HG03378 (cell line): ENCODE data around the gene APBB3.

Experiments used
- ATAC-seq: cut with Tn5 transposase; IDR thresholded peaks from one replicate; pipeline ENCODE4 v1.9.1; 2021; ENCODE audit warnings: mild to moderate bottlenecking, moderate library complexity; ENCODE audit not compliant: unreplicated experiment

APBB3 gene

DNA sequence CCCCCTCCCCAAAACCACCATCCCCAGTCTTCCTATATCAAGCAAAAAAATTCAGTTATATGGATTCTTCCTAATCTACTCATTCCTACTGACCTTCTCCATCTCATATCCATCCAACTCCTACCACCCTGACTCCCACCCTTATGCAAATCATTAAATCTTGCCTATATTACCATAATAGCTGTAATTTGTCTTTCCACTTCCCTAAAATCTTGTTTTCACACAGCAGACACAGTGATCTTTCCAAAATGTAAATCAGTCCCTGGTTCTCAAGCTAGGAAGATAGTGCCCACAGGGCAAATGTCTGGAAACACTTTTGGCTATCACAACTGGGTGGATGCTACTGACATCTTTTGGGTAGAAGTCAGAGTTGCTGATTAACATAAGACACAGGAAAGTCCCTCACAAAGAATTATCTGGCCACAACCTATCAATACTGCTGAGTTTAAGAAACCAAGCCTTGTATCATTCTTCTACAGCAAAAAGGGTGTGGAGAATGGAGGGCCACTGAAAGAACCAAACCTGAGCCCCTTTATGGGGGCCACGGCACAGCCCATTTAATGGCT, 8.6 kb downstream of the APBB3 start:
- peak; percentile 27 for ATAC-seq

GRCh38 chr5:140554454-140554853, 9.9 kb downstream of the APBB3 start:
- no peak for ATAC-seq

DNA sequence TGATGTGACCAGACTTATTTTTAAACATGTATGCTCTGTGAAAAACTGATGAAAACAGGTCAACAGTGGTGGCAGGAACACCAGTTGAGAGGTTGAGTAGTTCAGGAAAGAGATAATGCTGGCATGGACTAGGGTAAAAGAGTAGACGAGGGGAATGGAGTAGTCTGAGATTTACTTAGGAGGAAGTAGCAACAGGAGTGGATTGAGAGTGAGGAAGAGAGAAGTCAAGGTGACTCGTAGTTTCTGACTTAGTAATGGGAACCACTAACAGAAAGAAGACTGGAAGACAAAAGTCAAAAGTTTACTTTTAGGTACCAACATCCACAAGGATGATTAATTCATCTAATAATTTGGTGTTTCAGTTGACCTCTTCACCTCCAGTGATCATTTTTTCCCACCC, 10.7 kb downstream of the APBB3 start:
- ATAC-seq: no peak

- ATAC-seq: no peak
Measured at GRCh38 chr5:140551872-140552271, 12.5 kb downstream of the APBB3 start.

DNA sequence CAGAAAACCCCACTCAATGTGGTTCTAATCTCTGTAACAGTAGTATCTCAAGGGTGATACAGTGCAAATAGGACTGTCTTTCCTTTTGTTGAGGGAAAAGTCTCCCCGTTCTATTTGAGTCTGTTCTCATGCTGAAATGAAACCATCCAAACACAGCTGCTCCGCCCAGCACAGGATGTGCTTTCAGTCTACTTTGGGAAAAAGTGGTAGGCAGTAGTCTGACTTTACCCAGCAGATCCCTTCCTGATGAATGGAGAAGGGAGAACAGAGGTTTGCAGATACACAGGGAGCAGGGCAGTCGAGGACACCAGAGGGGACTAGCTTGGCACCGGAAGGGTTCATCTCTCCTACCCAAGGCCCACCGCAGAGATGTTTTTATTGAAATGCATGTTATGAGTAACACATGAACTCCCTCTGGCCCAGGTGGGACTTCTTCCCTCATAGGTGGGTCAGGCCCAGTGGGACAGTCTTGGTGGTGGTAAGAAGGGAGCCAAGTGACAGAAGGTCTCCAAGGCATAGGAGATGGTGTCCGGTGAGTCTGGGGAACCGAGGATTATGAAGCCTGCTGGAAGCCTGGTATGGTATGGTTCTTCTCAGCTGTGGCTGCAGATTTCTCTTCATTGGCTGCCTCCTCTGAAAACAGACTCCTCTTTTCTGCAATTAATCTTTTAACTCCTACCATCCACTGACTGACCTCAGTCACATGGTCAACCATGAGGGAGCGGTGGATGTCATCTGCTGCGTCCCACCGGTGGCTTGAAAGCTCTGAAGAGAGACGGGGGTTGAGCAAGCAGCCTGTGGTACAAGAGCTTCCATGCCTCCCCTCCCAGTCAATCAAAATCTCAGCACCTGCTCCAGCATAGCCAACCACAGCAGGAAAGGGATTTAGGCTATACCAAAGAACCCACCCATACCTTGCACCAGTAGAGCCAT, 14.0 kb downstream of the APBB3 start:
- no peak for ATAC-seq

DNA sequence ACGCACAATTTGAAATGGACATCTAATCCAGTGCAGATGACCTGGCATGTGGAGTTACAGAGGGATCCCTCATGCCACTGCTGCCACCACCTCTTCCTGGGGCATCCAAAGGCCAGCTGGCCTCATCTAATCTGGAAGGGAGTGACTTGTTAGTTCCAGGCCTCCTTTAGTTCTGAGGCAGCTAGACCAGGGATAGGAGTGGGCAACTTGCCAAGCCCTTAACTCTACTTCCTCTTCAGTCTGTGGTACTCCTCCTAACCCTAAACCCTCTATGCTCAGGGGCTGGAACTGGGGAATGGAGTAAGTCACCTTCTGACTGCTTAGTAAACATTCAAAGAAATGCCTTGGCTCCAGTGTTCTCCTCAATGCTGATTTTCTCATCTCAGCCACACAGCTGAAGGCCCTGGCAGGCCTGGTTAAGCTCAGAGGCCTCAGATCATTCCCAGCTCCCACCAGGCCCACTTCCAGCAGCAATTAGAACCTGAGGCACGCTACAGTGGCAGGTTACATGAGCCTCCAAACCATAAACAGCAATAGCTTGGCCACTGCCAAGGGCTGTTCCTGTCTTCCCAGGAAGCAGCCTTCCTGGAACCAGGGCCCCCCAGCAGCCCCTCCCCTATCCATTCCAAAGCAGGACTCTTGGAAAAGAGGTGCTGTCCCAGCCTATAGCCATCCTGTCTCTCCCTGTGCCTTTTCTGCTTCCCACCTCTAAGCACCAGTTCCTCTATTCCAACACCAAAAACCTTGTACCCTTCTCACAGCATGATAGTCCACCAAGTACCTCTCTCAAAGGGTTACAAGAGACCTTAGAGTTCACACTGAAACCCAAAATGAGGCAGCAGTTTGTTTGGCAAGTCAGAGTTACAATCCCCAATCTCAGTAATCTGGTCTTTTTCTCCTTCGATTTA, 14.9 kb downstream of the APBB3 start:
- no peak for ATAC-seq

GRCh38 chr5:140548791-140549190, 15.6 kb downstream of the APBB3 start:
- no peak for ATAC-seq

DNA sequence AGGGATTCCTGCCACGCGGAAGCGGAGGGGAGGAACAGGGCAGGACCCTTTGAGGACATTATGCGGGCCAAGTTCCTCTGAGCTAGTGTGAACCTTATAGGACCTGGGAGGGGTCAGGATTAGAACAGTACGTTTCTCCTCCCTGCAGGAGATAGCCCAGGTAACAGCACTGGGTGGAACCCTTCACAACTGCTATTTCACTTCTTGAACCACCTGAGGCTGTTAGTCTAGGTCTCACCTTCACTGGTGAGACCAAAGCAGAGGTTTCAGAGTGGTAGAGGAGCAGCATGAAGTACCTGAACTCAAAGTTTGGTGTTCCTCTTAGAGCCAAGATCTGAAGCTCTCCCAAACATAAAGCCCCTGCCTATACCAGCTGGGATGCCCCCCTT, 16.1 kb downstream of the APBB3 start:
- no peak for ATAC-seq

- ATAC-seq: peak; percentile 97
Measured at GRCh38 chr5:140547508-140548299, 16.7 kb downstream of the APBB3 start, which contains the start of gene EIF4EBP3. Gene EIF4EBP3 (plus strand): TSS chr5:140547662. CDS start chr5:140547738, 76 bp downstream.

DNA sequence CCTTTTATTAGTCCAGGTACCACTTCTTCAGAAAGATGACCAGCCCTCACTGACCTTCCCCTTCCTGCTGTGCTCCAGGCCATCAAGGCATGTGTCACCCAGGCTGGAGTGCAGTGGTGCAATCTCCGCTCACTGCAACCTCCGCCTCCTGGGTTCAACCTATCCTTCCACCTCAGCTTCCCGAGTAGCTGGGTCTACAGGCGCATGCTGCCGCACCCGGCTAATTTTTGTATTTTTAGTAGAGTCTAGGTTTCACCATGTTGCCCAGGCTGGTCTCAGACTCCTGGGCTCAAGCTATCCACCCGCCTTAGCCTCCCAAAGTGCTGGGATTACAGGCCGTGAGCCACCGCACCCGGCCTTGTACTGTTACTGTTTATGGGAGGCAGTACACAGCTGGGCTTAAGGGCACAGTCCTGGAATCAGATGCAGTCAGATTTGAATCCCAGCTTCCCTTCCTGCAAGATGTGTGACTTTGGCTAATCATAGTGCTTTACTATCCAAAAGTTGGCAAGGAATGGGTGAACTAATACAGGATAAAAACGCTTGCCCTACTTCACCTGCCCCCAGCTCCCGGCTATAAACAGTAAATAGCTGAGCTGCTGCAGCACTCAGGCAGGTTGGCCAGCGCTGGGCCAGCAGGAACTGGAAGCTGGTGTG, 17.4 kb downstream of the APBB3 start:
- peak; percentile 15 for ATAC-seq

DNA sequence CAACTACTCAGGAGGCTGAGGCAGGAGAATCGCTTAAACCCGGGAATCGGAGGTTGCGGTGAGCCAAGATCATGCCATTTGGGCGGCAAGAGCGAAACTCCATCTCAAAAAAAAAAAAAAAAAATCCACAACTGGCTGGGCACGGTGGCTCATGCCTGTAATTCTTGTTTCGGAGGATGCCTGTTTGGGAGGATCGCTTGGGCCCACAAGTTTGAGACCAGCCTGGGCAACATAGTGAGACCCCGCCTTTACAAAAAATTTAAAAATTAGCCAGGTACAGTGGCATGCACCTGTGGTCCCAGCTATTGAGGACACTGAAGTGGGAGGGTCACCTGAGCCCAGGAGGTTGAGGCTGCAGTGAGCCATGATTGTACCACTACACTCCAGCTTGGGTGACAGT, 18.8 kb downstream of the APBB3 start:
- no peak for ATAC-seq

GRCh38 chr5:140544986-140545385, 19.4 kb downstream of the APBB3 start:
- ATAC-seq: no peak

DNA sequence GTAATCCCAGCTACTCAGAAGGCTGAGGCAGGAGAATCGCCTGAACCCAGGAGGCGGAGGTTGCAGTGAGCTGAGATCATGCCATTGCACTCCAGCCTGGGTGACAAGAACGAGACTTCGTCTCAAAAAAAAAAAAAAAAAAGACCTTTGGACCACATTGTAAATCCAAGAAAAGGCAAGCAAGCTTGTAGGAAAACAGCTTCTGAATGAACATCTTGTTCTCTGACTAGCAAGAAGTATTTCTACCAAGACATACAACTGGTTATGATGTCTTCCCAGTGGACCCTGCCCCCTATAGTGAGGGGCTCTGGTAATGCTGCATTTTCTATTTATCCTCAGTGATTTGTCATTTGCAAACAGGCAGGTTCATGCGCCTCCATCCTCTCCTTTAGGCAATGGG, 21.4 kb downstream of the APBB3 start:
- no peak for ATAC-seq

- no peak for ATAC-seq
Measured at GRCh38 chr5:140540227-140540626, 24.2 kb downstream of the APBB3 start.

DNA sequence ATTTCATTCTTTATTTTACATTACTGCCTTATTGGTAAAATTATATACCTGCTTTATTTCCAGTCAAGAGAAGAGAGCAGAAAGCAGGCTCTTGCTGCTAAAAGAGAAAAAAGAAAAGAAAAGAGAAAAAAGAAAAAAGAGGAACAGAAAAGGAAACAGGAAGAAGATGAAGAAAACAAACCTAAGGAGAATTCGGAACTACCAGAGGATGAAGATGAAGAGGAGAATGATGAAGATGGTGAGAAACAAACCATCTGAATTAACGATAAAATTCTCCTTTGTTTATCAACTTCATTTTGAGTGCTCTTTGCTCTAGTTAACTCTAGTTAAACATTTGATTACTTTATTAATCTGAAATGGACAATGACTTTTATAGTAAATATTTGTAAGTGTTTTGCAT, 40.4 kb downstream of the APBB3 start:
- no peak for ATAC-seq

DNA sequence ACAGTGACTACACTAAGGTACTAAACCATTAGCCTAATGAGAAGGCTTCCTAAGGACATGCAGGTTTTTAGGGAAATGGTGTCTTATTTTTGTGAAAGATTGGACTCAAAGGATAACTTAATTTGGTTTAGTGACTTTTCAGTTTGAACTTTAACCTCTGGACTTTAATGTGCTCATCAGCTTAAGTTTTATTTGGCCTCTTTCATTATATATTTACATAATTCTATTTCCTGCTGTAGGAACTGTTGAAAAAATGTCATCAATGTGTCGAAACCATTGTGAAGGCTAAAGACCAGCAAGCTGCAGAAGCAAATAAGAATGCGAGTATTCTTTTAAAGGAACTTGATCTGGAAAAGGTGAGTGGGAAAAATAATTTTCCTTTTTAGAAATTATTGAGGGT, 51.3 kb downstream of the APBB3 start:
- no peak for ATAC-seq

DNA sequence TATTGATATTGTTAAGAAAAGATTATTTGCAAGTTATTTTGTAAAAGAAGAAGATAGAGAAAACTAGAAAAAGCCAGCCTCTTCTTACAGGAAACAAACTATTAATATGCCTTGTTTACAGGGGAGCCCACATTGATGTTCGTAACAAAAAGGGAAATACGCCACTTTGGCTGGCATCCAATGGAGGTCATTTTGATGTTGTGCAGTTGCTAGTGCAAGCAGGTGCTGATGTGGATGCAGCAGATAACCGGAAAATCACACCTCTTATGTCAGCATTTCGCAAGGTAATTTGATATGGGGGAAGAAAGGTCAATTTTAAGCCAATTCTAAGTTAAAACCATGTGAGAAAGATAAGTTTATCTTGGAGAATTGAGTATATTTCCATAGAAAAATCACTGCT, 54.5 kb downstream of the APBB3 start:
- no peak for ATAC-seq
